Renal pelvis (tissue), 4 donors: ENCODE results near the gene CCBE1. TPM values are rescaled to one million over a fixed set of nuclear protein-coding genes. Genes with fewer than 3 reads are reported as not detected.
A peak's percentile ranks its signal among the peaks of the same experiment; 100 is the strongest.

Source experiments
- DNase-seq: peaks from one replicate; pipeline ENCODE4 v3.0.0-alpha.2; 2013
- polyA plus RNA-seq, 3 donors: library from polyadenylated mRNA; unstranded; fragments of 120-200 nt; gene quantifications; one replicate each; pipeline ENCODE4 v1.2.1, GENCODE V29; 2013; ENCODE audit not compliant: insufficient read length in 3 of 3

The CCBE1 gene
- polyA plus RNA-seq, 3 donors: 23.9 to 31.3 (median 28.8) TPM

- DNase-seq: no peak
Observed at GRCh38 chr18:59623456-59624368, 73.5 kb downstream of the CCBE1 start.

GRCh38 chr18:59621027-59621426, 76.2 kb downstream of the CCBE1 start:
- DNase-seq: no peak

- DNase-seq: no peak
Observed at GRCh38 chr18:59620381-59620780, 76.8 kb downstream of the CCBE1 start.

GRCh38 chr18:59619816-59620215, 77.4 kb downstream of the CCBE1 start:
- no peak for DNase-seq

- no peak for DNase-seq
Observed at GRCh38 chr18:59617468-59617932, 79.7 kb downstream of the CCBE1 start.

- DNase-seq: no peak
Observed at GRCh38 chr18:59616501-59616900, 80.7 kb downstream of the CCBE1 start.

GRCh38 chr18:59613903-59614302, 83.3 kb downstream of the CCBE1 start:
- no peak for DNase-seq

GRCh38 chr18:59612381-59612780, 84.8 kb downstream of the CCBE1 start:
- no peak for DNase-seq

GRCh38 chr18:59610546-59611140, 86.6 kb downstream of the CCBE1 start:
- DNase-seq: no peak

GRCh38 chr18:59609654-59610053, 87.6 kb downstream of the CCBE1 start:
- no peak for DNase-seq

- DNase-seq: no peak
Observed at GRCh38 chr18:59607471-59607870, 89.8 kb downstream of the CCBE1 start.

GRCh38 chr18:59607078-59607379, 90.2 kb downstream of the CCBE1 start:
- DNase-seq: no peak

- DNase-seq: peak; percentile 77
Observed at GRCh38 chr18:59606193-59607077, 90.8 kb downstream of the CCBE1 start.

GRCh38 chr18:59605633-59606192, 91.5 kb downstream of the CCBE1 start:
- no peak for DNase-seq

GRCh38 chr18:59604877-59605276, 92.3 kb downstream of the CCBE1 start:
- no peak for DNase-seq

GRCh38 chr18:59597049-59597448, 100.2 kb downstream of the CCBE1 start:
- no peak for DNase-seq

GRCh38 chr18:59593291-59593717, 103.9 kb downstream of the CCBE1 start:
- no peak for DNase-seq

- no peak for DNase-seq
Observed at GRCh38 chr18:59592624-59593023, 104.6 kb downstream of the CCBE1 start.

GRCh38 chr18:59582395-59582794, 114.8 kb downstream of the CCBE1 start:
- no peak for DNase-seq

- no peak for DNase-seq
Observed at GRCh38 chr18:59579509-59579908, 117.7 kb downstream of the CCBE1 start.

GRCh38 chr18:59577386-59577655, 119.9 kb downstream of the CCBE1 start:
- DNase-seq: no peak
